Measurements from ENCODE around the gene EFNB2.

The EFNB2 gene

DNA sequence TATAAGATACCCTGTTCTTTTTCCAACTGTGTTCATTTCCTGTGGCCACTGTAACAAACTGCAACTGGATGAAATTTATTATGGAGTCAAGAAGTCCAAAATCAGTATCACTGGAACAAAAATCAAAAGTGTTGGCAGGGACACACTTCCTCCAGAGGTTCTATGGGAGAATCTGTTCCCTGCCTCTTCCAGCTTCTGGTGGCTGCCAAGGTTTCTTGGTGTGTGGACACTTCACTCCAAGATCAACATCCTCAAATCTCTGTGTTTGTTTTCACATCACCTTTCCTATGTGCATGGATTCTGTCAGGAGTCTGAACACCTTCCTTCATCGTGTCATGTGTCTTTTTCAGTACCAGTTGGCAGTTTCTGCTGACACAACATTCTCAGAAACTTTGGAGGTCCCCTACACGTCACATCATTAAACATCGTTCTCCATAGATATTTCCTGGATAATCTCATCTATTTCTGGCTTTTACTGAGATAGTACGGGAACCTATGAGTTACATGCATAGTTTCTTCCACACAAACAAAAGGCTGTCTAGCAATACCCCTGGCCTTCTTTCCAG lies 15.2 kb upstream of the EFNB2 start:
- DNase-seq (ENCODE audit: low spot score): no peak

GRCh38 chr13:106548064-106548696 lies 12.7 kb upstream of the EFNB2 start:
- no peak for DNase-seq (ENCODE audit: low spot score)

- DNase-seq (ENCODE audit: low spot score): no peak
Measured at GRCh38 chr13:106541826-106542225, 6.4 kb upstream of the EFNB2 start.

DNA sequence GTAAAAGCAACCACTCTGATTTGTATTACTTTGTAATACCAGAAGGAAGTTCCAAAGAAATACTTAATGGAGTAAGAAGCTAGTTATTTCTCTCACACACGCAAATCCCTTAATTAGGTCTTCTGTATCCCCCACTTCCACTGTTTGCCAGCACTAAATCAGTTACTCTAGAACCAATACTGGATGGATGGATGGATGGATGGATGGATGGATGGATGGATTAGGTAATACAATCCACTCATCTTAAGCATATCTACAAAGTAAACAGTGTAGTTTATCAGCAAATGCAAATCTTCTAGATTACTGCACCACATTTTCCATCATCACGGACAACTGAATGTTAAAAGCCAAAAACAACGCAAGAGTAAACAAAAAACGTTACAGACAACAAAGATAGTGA lies 5.2 kb upstream of the EFNB2 start:
- no peak for DNase-seq (ENCODE audit: low spot score)

DNA sequence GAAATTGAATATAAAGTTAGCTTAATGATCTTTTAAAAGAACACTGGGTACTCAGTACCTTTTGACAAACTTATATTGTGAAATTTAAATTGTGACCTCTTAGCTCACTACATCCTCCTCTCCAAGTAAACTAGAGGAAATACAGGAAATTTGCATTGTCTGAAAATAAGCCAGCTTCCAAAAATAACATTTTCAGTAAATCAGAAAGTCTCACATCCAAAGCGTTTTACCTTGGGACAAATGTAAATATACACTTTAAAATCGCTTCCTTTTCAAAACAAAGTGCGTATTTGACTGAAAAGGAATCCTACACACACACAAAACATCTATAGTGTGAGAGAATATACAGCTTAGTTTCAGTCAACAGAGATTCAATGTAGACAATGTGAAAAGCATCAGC lies 2.1 kb upstream of the EFNB2 start:
- DNase-seq (ENCODE audit: low spot score): no peak

- DNase-seq (ENCODE audit: low spot score): peak; percentile 96
Measured at GRCh38 chr13:106536244-106537034, 977 bp upstream of the EFNB2 start.

- DNase-seq (ENCODE audit: low spot score): no peak
Measured at GRCh38 chr13:106534639-106535551, 567 bp downstream of the EFNB2 start.

DNA sequence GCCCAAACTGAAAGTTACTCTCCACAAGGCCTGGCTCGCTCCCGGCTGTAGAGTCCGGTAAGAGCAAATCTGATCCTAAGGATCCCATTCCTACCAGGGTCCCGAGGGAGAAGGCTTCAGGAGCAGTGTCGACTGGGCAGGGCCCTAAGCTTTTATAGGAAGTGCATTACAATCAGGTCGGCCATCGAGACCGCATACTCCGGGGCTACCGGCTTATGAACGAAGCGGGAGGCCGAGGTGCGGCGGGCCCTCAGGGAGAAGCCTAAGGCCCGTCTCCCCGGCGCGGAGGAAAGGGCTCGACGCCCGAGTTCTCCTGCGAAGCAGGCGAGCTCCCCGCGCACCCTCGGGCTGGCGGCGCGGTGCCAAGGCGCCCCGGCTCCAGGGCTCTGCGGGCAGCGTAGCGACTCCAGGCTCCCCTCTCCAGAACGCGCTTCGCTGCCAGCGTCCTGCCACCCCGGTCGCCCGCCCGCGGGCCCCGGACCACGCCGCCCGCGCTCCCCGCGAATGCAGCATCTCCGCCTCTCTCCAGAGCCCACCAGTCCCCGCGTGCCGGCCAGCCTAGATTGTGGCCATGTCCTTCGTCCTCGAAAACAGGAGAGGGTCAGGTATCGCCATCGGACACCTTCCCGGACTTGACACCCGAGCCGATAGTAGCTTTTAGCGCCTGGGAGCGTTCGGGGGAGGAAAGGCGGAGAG lies 1.4 kb downstream of the EFNB2 start:
- DNase-seq (ENCODE audit: low spot score): peak; percentile 56

DNA sequence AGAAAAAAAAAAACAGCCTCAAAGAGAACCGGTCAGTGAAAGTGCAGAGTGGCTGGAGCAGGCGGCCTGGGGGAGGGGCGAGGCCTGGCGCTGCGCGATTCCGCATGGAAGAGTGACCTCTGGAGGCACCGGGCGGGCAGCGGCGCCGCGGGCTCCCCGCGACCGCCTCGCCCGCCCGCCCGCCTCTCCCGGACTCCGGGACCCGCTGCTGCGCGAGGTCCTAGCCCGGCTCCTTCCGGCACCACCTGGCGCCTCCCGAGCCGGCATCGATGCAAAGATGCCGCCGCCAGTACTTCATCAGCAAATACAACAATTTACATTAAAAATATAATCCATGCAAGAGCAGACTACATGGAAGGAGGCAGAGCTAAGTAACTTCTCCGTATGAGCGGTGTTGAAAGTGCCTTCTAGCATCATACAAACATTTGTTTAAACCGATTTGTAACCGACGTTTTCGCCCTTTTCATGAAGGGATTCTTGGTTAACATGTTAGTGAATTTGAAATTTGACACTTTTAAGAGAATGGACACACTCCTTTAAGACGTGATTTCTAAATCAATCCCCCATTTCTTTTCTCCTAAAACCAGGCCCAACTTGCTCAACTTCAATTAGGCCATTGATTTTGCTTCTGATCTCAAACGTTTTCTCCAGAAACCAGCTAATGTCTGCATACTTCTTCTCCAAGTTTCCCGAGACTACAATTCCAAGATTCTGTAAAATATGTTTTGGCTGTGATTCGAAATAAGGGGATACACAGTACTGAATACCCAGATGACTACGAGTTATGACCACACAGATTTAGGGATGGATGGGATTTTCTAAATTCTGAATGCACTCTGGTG lies 2.1 kb downstream of the EFNB2 start:
- DNase-seq (ENCODE audit: low spot score): peak; percentile 86

DNA sequence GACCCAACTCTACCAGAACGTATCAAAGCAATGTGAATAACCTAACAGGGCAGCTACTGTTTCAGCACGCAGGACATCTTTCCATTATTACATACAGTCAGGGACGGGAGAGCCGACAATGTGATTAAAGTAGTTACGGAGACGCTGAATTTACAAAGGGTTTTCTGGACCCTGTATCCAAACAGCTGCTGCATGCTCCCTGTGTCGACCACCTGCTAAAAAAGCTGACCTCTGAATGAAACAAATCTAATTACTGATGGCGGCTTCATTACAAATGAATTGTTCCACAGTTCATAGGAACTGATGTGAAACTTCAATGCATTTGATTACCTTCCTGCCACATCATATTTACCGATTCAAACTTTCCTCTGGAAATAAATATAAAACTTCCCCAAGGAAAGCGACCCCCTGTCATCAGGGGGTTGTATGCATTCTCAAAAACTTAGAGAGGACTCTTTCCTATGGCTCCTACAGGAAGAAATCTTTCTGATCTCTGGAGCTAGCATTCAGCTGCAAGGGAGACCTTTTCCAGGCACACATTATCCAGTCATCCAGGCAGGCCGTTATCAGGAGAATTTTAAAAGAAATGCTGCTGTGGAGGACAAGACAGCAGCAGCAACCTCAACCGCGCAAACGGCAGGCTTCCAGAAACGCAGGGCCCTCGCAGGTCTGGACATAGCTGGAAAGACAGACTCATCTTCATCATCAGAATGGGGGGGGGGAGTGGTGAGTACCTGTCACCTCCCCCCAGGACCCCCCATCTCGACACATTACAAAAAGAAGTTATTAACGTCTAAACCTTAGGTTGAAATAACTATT lies 3.1 kb downstream of the EFNB2 start:
- DNase-seq (ENCODE audit: low spot score): peak; percentile 32

DNA sequence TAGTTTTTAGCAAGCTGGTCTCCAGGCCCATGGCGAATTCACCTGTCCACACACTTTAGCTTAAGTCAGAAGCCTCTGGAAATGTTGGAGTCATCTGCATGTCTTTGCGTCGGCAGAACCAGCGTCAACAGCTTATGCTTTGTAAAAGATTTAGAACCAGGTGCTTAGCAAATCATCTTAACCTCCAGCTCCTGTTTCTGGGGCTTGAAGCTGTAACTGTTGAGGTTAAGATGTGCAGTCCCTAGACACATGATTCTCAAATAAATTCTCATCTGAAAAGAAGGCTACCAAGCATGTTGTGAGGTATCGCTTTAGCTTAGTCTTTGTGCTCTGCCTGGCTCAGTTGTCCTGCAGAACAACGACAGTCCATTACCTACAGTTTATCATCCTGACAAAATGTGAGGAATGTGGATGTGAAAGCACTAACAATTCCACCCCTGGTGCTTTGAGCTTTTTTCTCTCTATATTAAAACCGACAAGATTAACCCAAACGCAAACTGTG lies 4.4 kb downstream of the EFNB2 start:
- DNase-seq (ENCODE audit: low spot score): no peak

GRCh38 chr13:106530171-106530851 lies 5.2 kb downstream of the EFNB2 start:
- DNase-seq (ENCODE audit: low spot score): no peak

GRCh38 chr13:106529415-106530170 lies 5.9 kb downstream of the EFNB2 start:
- no peak for DNase-seq (ENCODE audit: low spot score)

DNA sequence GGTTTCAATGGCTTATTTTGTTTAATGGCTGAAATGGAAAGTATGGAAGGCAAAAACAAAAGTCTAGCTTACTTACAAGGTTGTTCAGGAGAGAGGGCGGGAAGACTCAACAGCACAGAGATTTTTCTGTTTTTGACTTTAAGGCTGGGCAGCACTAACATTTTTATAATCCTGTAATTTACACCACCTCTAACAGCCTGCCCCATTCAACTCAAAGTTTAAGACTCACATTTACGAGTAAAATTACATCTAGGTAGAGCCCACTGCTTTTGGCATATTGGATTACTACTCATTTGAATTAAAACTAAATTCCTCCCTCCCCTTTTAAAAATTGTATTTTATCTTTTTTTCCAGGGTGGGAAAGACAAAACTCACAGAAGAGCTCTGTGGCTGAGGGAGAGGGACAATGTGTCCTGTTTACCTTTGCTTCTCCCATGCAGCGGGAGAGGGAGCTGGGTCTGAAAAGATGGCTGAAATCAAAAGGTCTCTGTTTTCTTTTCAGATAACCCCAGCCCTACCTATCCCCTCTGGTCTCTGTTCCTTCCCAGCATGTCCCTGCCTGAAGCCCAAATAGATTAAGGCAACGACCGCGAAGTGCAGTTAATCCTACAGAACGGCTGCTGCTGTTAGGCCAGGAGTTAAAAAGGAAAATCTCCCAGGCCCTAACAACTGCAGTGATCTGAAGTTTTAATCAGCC lies 6.6 kb downstream of the EFNB2 start:
- no peak for DNase-seq (ENCODE audit: low spot score)

GRCh38 chr13:106527826-106528225 lies 7.6 kb downstream of the EFNB2 start:
- DNase-seq (ENCODE audit: low spot score): no peak

DNA sequence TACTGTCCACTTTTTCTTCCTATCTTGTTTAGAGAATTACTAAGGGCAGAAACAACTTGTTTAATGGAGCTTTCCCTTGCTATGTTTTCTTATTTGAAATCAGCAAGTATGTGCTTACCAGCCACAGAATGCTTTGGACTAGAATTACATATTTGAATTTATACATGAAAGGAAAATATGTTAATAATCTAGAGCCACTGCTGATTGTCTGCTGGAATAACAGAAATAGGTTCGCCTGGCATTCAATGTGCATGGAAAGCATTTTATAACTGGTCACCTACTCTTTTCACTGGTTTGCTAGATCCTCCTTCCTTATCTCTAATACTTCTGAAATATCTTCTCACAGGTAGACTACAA lies 8.0 kb downstream of the EFNB2 start:
- no peak for DNase-seq (ENCODE audit: low spot score)

- no peak for DNase-seq (ENCODE audit: low spot score)
Measured at GRCh38 chr13:106526738-106527444, 8.6 kb downstream of the EFNB2 start.
